Hepatocyte (in vitro differentiated cells): ENCODE measurements around the gene NUDT4.

ENCODE experiments used
- CTCF ChIP-seq: fragments of 200-600 bp; sonication (generic); IDR thresholded peaks from 2 replicates; pipeline ENCODE4 v1.5.1; 2016; ENCODE audit warnings: antibody characterized with exemption, mild to moderate bottlenecking; ENCODE audit not compliant: poor library complexity
- EZH2phosphoT487 ChIP-seq: fragments of 200-600 bp; sonication (generic); IDR thresholded peaks from one replicate; pipeline ENCODE4 v1.6.1; 2018; ENCODE audit warnings: antibody characterized with exemption, mild to moderate bottlenecking, low read depth, moderate library complexity; ENCODE audit not compliant: unreplicated experiment, severe bottlenecking

GRCh38 chr12:93449277-93449676 is 71.6 kb downstream of the NUDT4 start:
- TF ChIP-seq CTCF = no peak
- no peak for TF ChIP-seq EZH2phosphoT487
